ENCODE data around the gene SLC8B1.

GRCh38 chr12:113292091-113292490, 42.8 kb downstream of the SLC8B1 start:
- TF ChIP-seq CTCF (IDR thresholded peaks at IDR 0.05) = no peak
- TF ChIP-seq POLR2A (IDR thresholded peaks at IDR 0.05) = no peak
- no peak for TF ChIP-seq EP300 (IDR thresholded peaks at IDR 0.05)
